ENCODE results near the gene INPP5D.

DNA sequence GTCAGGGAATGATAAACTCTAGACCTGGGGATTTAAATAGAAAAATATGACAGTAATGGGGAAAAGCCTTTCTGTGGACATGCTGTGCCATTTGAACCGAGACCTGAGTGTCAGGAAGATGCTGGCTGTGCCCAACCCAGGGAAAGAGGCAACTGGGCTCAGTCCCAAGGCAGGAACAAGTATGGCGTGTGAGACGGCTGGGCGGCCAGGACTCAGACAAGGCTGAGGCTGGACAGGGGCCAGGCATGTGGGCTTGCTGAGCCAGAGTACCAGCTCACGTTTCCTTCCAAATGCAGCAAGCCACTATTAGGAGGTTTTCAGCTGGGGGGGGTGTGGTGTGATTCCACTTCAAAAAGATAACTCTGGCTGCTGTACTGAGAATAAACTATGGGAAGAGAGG is 92.4 kb downstream of the INPP5D start:
- TF ChIP-seq TAF15 (IDR thresholded peaks at IDR 0.05; ENCODE audit: low read depth, low read length, poor library complexity, severe bottlenecking) (no peak), NFRKB (IDR thresholded peaks at IDR 0.05) (no peak), ZNF678 (CRISPR knock-in tag; IDR thresholded peaks at IDR 0.05) (no peak), MAFG (CRISPR knock-in tag; IDR thresholded peaks at IDR 0.05) (no peak), ZNF235 (CRISPR knock-in tag; IDR thresholded peaks at IDR 0.05; ENCODE audit: borderline replicate concordance) (no peak), ZNF160 (CRISPR knock-in tag; IDR thresholded peaks at IDR 0.05) (no peak), BCL6 (CRISPR knock-in tag; IDR thresholded peaks at IDR 0.05) (no peak), RFX5 (IDR thresholded peaks at IDR 0.05; ENCODE audit: low read depth, low read length) (no peak), EZH2 (conservative IDR thresholded peaks at IDR 0.05; ENCODE audit: low read depth, low read length) (no peak)
- TF ChIP-seq, protein P1, sequence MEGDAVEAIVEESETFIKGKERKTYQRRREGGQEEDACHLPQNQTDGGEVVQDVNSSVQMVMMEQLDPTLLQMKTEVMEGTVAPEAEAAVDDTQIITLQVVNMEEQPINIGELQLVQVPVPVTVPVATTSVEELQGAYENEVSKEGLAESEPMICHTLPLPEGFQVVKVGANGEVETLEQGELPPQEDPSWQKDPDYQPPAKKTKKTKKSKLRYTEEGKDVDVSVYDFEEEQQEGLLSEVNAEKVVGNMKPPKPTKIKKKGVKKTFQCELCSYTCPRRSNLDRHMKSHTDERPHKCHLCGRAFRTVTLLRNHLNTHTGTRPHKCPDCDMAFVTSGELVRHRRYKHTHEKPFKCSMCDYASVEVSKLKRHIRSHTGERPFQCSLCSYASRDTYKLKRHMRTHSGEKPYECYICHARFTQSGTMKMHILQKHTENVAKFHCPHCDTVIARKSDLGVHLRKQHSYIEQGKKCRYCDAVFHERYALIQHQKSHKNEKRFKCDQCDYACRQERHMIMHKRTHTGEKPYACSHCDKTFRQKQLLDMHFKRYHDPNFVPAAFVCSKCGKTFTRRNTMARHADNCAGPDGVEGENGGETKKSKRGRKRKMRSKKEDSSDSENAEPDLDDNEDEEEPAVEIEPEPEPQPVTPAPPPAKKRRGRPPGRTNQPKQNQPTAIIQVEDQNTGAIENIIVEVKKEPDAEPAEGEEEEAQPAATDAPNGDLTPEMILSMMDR (CRISPR knock-in tag; IDR thresholded peaks at IDR 0.05): no peak
- TF ChIP-seq, protein P2, sequence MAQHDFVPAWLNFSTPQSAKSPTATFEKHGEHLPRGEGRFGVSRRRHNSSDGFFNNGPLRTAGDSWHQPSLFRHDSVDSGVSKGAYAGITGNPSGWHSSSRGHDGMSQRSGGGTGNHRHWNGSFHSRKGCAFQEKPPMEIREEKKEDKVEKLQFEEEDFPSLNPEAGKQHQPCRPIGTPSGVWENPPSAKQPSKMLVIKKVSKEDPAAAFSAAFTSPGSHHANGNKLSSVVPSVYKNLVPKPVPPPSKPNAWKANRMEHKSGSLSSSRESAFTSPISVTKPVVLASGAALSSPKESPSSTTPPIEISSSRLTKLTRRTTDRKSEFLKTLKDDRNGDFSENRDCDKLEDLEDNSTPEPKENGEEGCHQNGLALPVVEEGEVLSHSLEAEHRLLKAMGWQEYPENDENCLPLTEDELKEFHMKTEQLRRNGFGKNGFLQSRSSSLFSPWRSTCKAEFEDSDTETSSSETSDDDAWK (CRISPR knock-in tag; IDR thresholded peaks at IDR 0.05): no peak
- TF ChIP-seq, protein P3, sequence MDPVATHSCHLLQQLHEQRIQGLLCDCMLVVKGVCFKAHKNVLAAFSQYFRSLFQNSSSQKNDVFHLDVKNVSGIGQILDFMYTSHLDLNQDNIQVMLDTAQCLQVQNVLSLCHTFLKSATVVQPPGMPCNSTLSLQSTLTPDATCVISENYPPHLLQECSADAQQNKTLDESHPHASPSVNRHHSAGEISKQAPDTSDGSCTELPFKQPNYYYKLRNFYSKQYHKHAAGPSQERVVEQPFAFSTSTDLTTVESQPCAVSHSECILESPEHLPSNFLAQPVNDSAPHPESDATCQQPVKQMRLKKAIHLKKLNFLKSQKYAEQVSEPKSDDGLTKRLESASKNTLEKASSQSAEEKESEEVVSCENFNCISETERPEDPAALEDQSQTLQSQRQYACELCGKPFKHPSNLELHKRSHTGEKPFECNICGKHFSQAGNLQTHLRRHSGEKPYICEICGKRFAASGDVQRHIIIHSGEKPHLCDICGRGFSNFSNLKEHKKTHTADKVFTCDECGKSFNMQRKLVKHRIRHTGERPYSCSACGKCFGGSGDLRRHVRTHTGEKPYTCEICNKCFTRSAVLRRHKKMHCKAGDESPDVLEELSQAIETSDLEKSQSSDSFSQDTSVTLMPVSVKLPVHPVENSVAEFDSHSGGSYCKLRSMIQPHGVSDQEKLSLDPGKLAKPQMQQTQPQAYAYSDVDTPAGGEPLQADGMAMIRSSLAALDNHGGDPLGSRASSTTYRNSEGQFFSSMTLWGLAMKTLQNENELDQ (CRISPR knock-in tag; IDR thresholded peaks at IDR 0.05; ENCODE audit: borderline replicate concordance): no peak
